A549 (cell line): ENCODE data around the gene SKOR2. TPM values are rescaled to one million over a fixed set of nuclear protein-coding genes. Genes with fewer than 3 reads are reported as not detected.

ENCODE experiments used
- ATAC-seq, 2 experiments: fragments of 200-7000 bp in 1 of 2; fragments of >200 bp in 1 of 2; cut with Nextera tagmentation in 1 of 2; cut with Tn5 transposase in 1 of 2; 3 replicates each; pipeline versions ENCODE4 v1.8.0 to v1.9.1; 2018 to 2020; ENCODE audit warnings: mild to moderate bottlenecking in 1 of 2, moderate library complexity in 1 of 2
- CTCF ChIA-PET: fragments of 300-600 bp; sonication (Branson Sonifier 250); formaldehyde crosslinking; extraction: SDS; loops from one replicate; lab custom pipeline; 2021; ENCODE audit warnings: antibody characterized with exemption, inconsistent platforms; lab: Yijun Ruan, JAX
- POLR2A ChIA-PET: fragments of 350-600 bp; formaldehyde crosslinking; extraction: SDS; loops from one replicate; lab custom pipeline; 2021; ENCODE audit warnings: antibody characterized with exemption, inconsistent platforms; lab: Yijun Ruan, JAX
- DNase-seq, 2 experiments: peaks; one replicate each; pipeline versions ENCODE4 v3.0.0 to v3.0.0-alpha.2; 2011 to 2016; ENCODE audit warnings: low read depth in 1 of 2, low spot score in 1 of 2
- FAIRE-seq: peaks from 2 replicates; lab custom pipeline; 2011; peaks lifted over from hg19 to GRCh38; lab: Jason Lieb, UNC
- H3K27ac ChIP-seq, 2 experiments: fragments of >200 bp; sonication (Bioruptor Twin); formaldehyde crosslinking; 3 replicates each; pipeline ENCODE4 v1.5.1; 2016 to 2017
- H3K4me1 ChIP-seq: fragments of >200 bp; sonication (Bioruptor Twin); formaldehyde crosslinking; 3 replicates; pipeline ENCODE4 v1.6.1; 2016
- H3K4me2 ChIP-seq: fragments of >200 bp; sonication (Bioruptor Twin); formaldehyde crosslinking; 3 replicates; pipeline ENCODE4 v1.6.1; 2016
- H3K4me3 ChIP-seq: fragments of >200 bp; sonication (Bioruptor Twin); formaldehyde crosslinking; 3 replicates; pipeline ENCODE4 v1.5.1; 2016
- H3K9me3 ChIP-seq: fragments of >200 bp; sonication (Bioruptor Twin); formaldehyde crosslinking; 3 replicates; pipeline ENCODE4 v1.6.1; 2016
- ATOH8 ChIP-seq: fragments of 250-450 bp; sonication (Bioruptor Pico); IDR thresholded peaks from 2 replicates; pipeline ENCODE4 v1.5.0; 2020; ENCODE audit warnings: low read depth, mild to moderate bottlenecking, moderate library complexity
- CHD2 ChIP-seq: fragments of 150-350 bp; IDR thresholded peaks from 2 replicates; pipeline ENCODE4 v1.6.1; 2014; ENCODE audit warnings: low read length; ENCODE audit not compliant: partially characterized antibody
- CHD4 ChIP-seq: fragments of 200-600 bp; sonication (generic); IDR thresholded peaks from 2 replicates; pipeline ENCODE4 v1.6.1; 2016; ENCODE audit warnings: antibody characterized with exemption, mild to moderate bottlenecking, borderline replicate concordance
- E2F6 ChIP-seq: IDR thresholded peaks from 2 replicates; pipeline ENCODE4 v1.6.1; 2012; ENCODE audit warnings: low read depth, borderline replicate concordance
- EHF ChIP-seq: fragments of 250-450 bp; sonication (Bioruptor Pico); IDR thresholded peaks from 2 replicates; pipeline ENCODE4 v1.5.0; 2020; ENCODE audit warnings: mild to moderate bottlenecking
- EHMT2 ChIP-seq: fragments of 200-600 bp; sonication (generic); IDR thresholded peaks from 2 replicates; pipeline ENCODE4 v1.6.1; 2016; ENCODE audit warnings: antibody characterized with exemption, low read depth, mild to moderate bottlenecking, moderate library complexity
- ELK1 ChIP-seq: fragments of 150-350 bp; IDR thresholded peaks from 2 replicates; pipeline ENCODE4 v1.6.1; 2014; ENCODE audit warnings: low read depth, mild to moderate bottlenecking, low read length
- ESRRA ChIP-seq: fragments of 150-350 bp; IDR thresholded peaks from 2 replicates; pipeline ENCODE4 v1.6.1; 2014; ENCODE audit warnings: mild to moderate bottlenecking, low read length, borderline replicate concordance
- FOXS1 ChIP-seq: fragments of 250-450 bp; sonication (Bioruptor Pico); IDR thresholded peaks from 2 replicates; pipeline ENCODE4 v1.5.0; 2020; ENCODE audit warnings: mild to moderate bottlenecking, moderate library complexity
- HEYL ChIP-seq: fragments of 250-450 bp; sonication (Bioruptor Pico); IDR thresholded peaks from 2 replicates; pipeline ENCODE4 v1.8.0; 2021; ENCODE audit warnings: mild to moderate bottlenecking, moderate library complexity
- HOXB5 ChIP-seq: fragments of 250-450 bp; sonication (Bioruptor Pico); IDR thresholded peaks from 2 replicates; pipeline ENCODE4 v1.5.0; 2020; ENCODE audit warnings: mild to moderate bottlenecking, moderate library complexity
- KDM1A ChIP-seq: fragments of 200-600 bp; sonication (generic); IDR thresholded peaks from 2 replicates; pipeline ENCODE4 v1.6.1; 2016; ENCODE audit warnings: low read depth, mild to moderate bottlenecking
- KDM5A ChIP-seq: fragments of 200-600 bp; sonication (generic); IDR thresholded peaks from 2 replicates; pipeline ENCODE4 v1.6.1; 2016; ENCODE audit warnings: antibody characterized with exemption, mild to moderate bottlenecking
- NPAS2 ChIP-seq: fragments of 250-450 bp; sonication (Bioruptor Pico); IDR thresholded peaks from 2 replicates; pipeline ENCODE4 v1.8.0; 2022; ENCODE audit warnings: mild to moderate bottlenecking, moderate library complexity, borderline replicate concordance
- PBX3 ChIP-seq: IDR thresholded peaks from 2 replicates; pipeline ENCODE4 v1.6.1; 2012
- RAD21 ChIP-seq, 2 experiments: fragments of >200 bp in 1 of 2; sonication (Bioruptor Twin) in 1 of 2; formaldehyde crosslinking in 1 of 2; IDR thresholded peaks in 1 of 2; conservative IDR thresholded peaks in 1 of 2; 2 replicates in 1 of 2; 3 replicates in 1 of 2; pipeline ENCODE4 v1.6.1; 2012 to 2018; ENCODE audit warnings: inconsistent platforms in 1 of 2
- RARB ChIP-seq: fragments of 250-450 bp; sonication (Bioruptor Pico); IDR thresholded peaks from 2 replicates; pipeline ENCODE4 v1.8.0; 2021; ENCODE audit warnings: mild to moderate bottlenecking, moderate library complexity
- RCOR1 ChIP-seq: fragments of 150-350 bp; IDR thresholded peaks from 2 replicates; pipeline ENCODE4 v1.6.1; 2014; ENCODE audit warnings: antibody characterized with exemption, low read length, low read depth
- REST ChIP-seq: fragments of 200-600 bp; sonication (generic); IDR thresholded peaks from 2 replicates; pipeline ENCODE4 v1.6.1; 2016; ENCODE audit warnings: antibody characterized with exemption, mild to moderate bottlenecking, moderate library complexity
- RNF2 ChIP-seq: fragments of 200-600 bp; sonication (generic); IDR thresholded peaks from 2 replicates; pipeline ENCODE4 v1.6.1; 2016; ENCODE audit warnings: low read depth, mild to moderate bottlenecking, antibody characterized with exemption, moderate library complexity, borderline replicate concordance
- ZFP36 ChIP-seq: fragments of 450-650 bp; IDR thresholded peaks from 2 replicates; pipeline ENCODE4 v1.6.1; 2014; ENCODE audit warnings: borderline replicate concordance; ENCODE audit not compliant: partially characterized antibody
- ZSCAN20 ChIP-seq: fragments of 250-450 bp; sonication (Bioruptor Pico); IDR thresholded peaks from 2 replicates; pipeline ENCODE4 v1.8.0; 2022; ENCODE audit warnings: mild to moderate bottlenecking, moderate library complexity
- WGBS: methylation state at CpG from one replicate; pipeline ENCODE4 v1.1.6; 2017; ENCODE audit errors: missing lambda C conversion rate; 5-methylcytosine and 5-hydroxymethylcytosine counted together
- polyA plus RNA-seq, 4 experiments: library from polyadenylated mRNA; depleted of rRNA in 3 of 4; stranded (reverse); fragments of >200 nt; fragmentation: RNase III in 1 of 4; extraction: RNeasy Plus Mini Kit Qiagen cat#74134 plus additional on column Dnase treatment in 1 of 4; gene quantifications; 2 replicates in 3 of 4; 3 replicates in 1 of 4; pipeline ENCODE4 v1.2.3, GENCODE V29; 2011 to 2017

Gene SKOR2
- polyA plus RNA-seq, 2 of the 4 experiments (the other 2 are of a cell fraction): not detected

GRCh38 chr18:47294801-47295200 lies 43.3 kb upstream of the SKOR2 start:
- Histone ChIP-seq H3K4me1 (no peaks in the 10 kb centered on the region), H3K4me2 (no peak overlapping the region), H3K27ac (no peak overlapping the region), H3K9me3 (no peaks in the 10 kb centered on the region), H3K4me3 (no peak overlapping the region)
- DNase-seq: no peak
- ATAC-seq: no peak
- no peak for TF ChIP-seq RNF2
- no peak for TF ChIP-seq HEYL
- no peak for TF ChIP-seq EHF (CRISPR knock-in tag)
- ChIA-PET POLR2A (no interaction called here), CTCF (no interaction called here)
- no peak for FAIRE-seq
- WGBS: 52% methylated on average over 3 of the region's 3 CpGs

- TF ChIP-seq NPAS2 (CRISPR knock-in tag) (no peak), ELK1 (no peak), CHD4 (no peak), E2F6 (no peak), EHMT2 (no peak), REST (no peak), ESRRA (no peak), RAD21 (conservative IDR thresholded peaks at IDR 0.05 in 1 of 2, IDR thresholded peaks at IDR 0.05 in 1 of 2) (no peak), KDM1A (no peak), RARB (CRISPR knock-in tag) (no peak), FOXS1 (CRISPR knock-in tag) (no peak), PBX3 (no peak), ZFP36 (no peak), HEYL (no peak), HOXB5 (CRISPR knock-in tag) (no peak), RCOR1 (no peak), ZSCAN20 (CRISPR knock-in tag) (no peak), CHD2 (no peak), ATOH8 (CRISPR knock-in tag) (no peak), KDM5A (no peak)
- Histone ChIP-seq H3K4me3 (no peak overlapping the region), H3K4me2 (no peak overlapping the region), H3K27ac (no peak overlapping the region), H3K4me1 (no peaks in the 10 kb centered on the region), H3K9me3 (no peaks in the 10 kb centered on the region)
- DNase-seq: no peak
- no peak for ATAC-seq
- ChIA-PET CTCF (interaction anchor here (0.7 kb wide), 2 partner anchors 9 to 35 kb away, joined by 3 read pairs; no protein-coding TSS in a partner anchor), POLR2A (no interaction called here)
- no peak for FAIRE-seq
Observed at GRCh38 chr18:47288741-47289140, 37.3 kb upstream of the SKOR2 start.
